KMS-11 (cell line): ENCODE data around the gene SDF2.

Experiments
- H2AFZ ChIP-seq: fragments of 200-600 bp; sonication (generic); 2 replicates; pipeline ENCODE4 v1.6.1; 2016; ENCODE audit warnings: antibody characterized with exemption, mixed run types, low read depth
- H3K27ac ChIP-seq: fragments of 200-600 bp; sonication (generic); 2 replicates; pipeline ENCODE4 v1.6.1; 2016; ENCODE audit warnings: mild to moderate bottlenecking, mixed run types
- H3K27me3 ChIP-seq: fragments of 200-600 bp; sonication (generic); 2 replicates; pipeline ENCODE4 v1.6.1; 2017; ENCODE audit warnings: mild to moderate bottlenecking, low read depth, mixed run types, moderate library complexity; ENCODE audit not compliant: insufficient read depth
- H3K36me3 ChIP-seq: fragments of 200-600 bp; sonication (generic); 2 replicates; pipeline ENCODE4 v1.6.1; 2017; ENCODE audit warnings: mild to moderate bottlenecking, mixed run types; ENCODE audit not compliant: insufficient read depth
- H3K4me1 ChIP-seq: fragments of 200-600 bp; sonication (generic); 2 replicates; pipeline ENCODE4 v1.6.1; 2016; ENCODE audit warnings: mild to moderate bottlenecking, low read depth, mixed run types; ENCODE audit not compliant: poor library complexity, severe bottlenecking
- H3K4me2 ChIP-seq: fragments of 200-600 bp; sonication (generic); 2 replicates; pipeline ENCODE4 v1.7.0; 2016; ENCODE audit warnings: mild to moderate bottlenecking, mixed run types
- H3K4me3 ChIP-seq: fragments of 200-600 bp; sonication (generic); IDR thresholded peaks from 2 replicates; pipeline ENCODE4 v1.6.1; 2017; ENCODE audit warnings: low read depth, low read length, mixed read lengths; ENCODE audit not compliant: insufficient read depth
- H3K79me2 ChIP-seq: fragments of 200-600 bp; sonication (generic); 2 replicates; pipeline ENCODE4 v1.6.1; 2016; ENCODE audit warnings: low read depth, mixed run types; ENCODE audit not compliant: insufficient read depth
- H3K9ac ChIP-seq: fragments of 200-600 bp; sonication (generic); 2 replicates; pipeline ENCODE4 v1.6.1; 2016; ENCODE audit warnings: mild to moderate bottlenecking, mixed run types
- H4K20me1 ChIP-seq: fragments of 200-600 bp; sonication (generic); 2 replicates; pipeline ENCODE4 v1.6.1; 2016; ENCODE audit warnings: mild to moderate bottlenecking, mixed run types; ENCODE audit not compliant: insufficient read depth
- TF ChIP-seq, protein P1 (sequence below): fragments of 200-600 bp; sonication (generic); conservative IDR thresholded peaks from 2 replicates; pipeline ENCODE4 v1.6.1; 2017; ENCODE audit warnings: low read depth, mild to moderate bottlenecking, antibody characterized with exemption, low read length, moderate library complexity, mixed read lengths

SDF2 gene

DNA sequence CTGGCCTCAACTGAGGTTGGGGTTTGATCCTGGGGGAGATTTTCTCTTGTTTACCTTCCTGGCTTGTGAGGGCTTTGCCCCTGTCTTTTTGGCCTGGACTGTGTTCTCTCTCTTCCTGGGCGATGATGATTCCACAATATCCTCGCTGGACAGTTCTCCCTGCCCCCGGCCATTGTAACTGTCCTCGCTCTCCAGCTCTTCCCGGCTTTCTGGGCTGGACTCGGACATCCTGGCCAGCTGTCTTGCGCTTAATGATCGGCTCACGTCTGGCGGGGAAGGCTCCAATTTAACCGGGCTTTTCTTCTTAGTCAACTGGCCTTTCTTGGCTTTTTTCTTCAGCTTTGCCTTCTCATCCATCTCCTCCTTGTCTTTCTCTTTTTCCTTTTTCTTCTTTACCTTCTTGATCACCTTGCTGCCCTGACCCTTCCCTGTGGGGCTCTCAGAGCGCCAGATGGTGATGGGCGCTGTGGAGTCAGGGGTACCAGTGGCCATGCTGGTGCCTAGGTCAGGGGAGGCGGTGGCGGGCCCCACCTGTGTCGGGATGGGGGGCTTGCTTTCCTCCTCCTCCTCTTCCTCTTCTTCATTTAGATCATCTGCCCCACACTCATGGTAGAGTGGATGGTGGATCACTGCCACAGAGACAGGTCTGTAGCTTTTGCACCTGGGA lies 42.0 kb upstream of the SDF2 start:
- H2AFZ ChIP-seq = no peak overlapping the region
- no peak overlapping the region for H3K4me2 ChIP-seq
- H3K79me2 ChIP-seq = no peaks in the 10 kb centered on the region
- no peaks in the 10 kb centered on the region; the same call in 1 of the 2 replicates for H3K36me3 ChIP-seq
- no peaks in the 10 kb centered on the region for H4K20me1 ChIP-seq
- H3K4me3 ChIP-seq = no peak overlapping the region
- no peaks in the 10 kb centered on the region for H3K27me3 ChIP-seq
- no peak overlapping the region for H3K9ac ChIP-seq
- H3K27ac ChIP-seq = no peak overlapping the region
- TF ChIP-seq, protein P1, sequence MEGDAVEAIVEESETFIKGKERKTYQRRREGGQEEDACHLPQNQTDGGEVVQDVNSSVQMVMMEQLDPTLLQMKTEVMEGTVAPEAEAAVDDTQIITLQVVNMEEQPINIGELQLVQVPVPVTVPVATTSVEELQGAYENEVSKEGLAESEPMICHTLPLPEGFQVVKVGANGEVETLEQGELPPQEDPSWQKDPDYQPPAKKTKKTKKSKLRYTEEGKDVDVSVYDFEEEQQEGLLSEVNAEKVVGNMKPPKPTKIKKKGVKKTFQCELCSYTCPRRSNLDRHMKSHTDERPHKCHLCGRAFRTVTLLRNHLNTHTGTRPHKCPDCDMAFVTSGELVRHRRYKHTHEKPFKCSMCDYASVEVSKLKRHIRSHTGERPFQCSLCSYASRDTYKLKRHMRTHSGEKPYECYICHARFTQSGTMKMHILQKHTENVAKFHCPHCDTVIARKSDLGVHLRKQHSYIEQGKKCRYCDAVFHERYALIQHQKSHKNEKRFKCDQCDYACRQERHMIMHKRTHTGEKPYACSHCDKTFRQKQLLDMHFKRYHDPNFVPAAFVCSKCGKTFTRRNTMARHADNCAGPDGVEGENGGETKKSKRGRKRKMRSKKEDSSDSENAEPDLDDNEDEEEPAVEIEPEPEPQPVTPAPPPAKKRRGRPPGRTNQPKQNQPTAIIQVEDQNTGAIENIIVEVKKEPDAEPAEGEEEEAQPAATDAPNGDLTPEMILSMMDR = no peak
- H3K4me1 ChIP-seq = no peaks in the 10 kb centered on the region

DNA sequence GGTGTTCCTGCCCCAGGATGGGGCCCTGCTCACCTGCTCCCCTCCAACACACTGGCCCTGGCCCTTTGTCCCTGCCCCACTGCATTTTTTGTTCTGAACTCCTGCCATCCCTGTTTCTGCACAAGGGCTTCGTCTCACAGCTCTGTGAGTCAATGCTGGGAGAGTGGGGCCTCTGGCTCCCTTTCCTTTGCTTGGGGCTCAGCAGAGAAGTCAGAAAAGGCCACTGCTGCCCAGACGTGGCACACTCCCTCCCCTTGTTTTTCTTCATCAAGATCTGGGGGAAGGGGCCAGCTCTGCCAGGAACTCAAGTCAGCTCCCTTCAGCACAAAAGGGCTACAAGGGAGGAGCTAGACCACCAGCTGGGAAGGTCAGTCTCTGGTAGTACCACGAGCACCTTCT lies 41.0 kb upstream of the SDF2 start:
- Histone ChIP-seq H3K4me1 (no peaks in the 10 kb centered on the region), H3K27ac (no peak overlapping the region), H3K27me3 (no peaks in the 10 kb centered on the region), H3K36me3 (peaks cover 4% of the 10 kb centered on the region; the same call in 1 of the 2 replicates), H2AFZ (no peak overlapping the region), H3K4me3 (no peak overlapping the region), H3K4me2 (no peak overlapping the region), H3K79me2 (no peaks in the 10 kb centered on the region), H3K9ac (no peak overlapping the region), H4K20me1 (no peaks in the 10 kb centered on the region)
- TF ChIP-seq, protein P1 = no peak

DNA sequence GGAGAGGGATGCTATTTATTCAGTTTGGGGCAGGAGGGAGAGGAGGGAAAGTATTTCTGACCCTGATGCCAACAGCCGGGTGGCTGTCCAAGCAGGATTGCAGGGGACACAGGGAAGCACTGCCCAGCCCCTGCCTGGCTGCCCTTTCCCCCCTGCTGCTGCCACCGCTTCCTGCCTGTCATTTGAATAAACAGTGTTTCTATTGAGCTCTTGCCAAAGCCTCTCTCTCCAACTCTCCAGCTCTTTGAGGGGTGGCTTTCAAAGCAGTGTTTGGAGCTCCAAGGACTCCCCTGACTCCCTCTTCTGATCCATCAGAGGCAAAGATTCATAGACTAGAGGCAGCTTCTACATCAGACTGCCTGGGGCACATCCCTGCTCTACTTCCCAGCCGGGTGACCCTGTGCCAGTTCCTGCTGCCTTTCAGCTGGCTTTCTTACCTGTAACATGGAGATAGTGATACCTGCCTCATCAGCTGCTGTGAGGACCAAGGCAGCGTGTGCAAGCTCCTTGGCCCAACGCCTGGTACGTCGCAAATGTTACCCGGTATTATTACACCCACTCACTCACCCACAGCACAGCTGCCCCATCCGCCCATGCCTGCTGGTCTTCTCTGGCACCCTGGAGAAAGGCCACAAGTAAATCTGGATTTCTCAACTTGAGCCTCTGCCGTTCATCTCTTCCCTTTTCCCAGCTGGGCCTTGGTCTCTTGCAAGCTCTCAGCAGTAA lies 40.5 kb upstream of the SDF2 start:
- H3K79me2 ChIP-seq = no peaks in the 10 kb centered on the region
- H4K20me1 ChIP-seq = no peaks in the 10 kb centered on the region
- H3K4me1 ChIP-seq = no peaks in the 10 kb centered on the region
- no peaks in the 10 kb centered on the region for H3K27me3 ChIP-seq
- no peak overlapping the region for H2AFZ ChIP-seq
- H3K27ac ChIP-seq = no peak overlapping the region
- no peak overlapping the region for H3K4me2 ChIP-seq
- no peak overlapping the region for H3K9ac ChIP-seq
- no peak overlapping the region for H3K4me3 ChIP-seq
- H3K36me3 ChIP-seq = peaks cover 7% of the 10 kb centered on the region; the same call in 1 of the 2 replicates
- TF ChIP-seq, protein P1 = no peak

DNA sequence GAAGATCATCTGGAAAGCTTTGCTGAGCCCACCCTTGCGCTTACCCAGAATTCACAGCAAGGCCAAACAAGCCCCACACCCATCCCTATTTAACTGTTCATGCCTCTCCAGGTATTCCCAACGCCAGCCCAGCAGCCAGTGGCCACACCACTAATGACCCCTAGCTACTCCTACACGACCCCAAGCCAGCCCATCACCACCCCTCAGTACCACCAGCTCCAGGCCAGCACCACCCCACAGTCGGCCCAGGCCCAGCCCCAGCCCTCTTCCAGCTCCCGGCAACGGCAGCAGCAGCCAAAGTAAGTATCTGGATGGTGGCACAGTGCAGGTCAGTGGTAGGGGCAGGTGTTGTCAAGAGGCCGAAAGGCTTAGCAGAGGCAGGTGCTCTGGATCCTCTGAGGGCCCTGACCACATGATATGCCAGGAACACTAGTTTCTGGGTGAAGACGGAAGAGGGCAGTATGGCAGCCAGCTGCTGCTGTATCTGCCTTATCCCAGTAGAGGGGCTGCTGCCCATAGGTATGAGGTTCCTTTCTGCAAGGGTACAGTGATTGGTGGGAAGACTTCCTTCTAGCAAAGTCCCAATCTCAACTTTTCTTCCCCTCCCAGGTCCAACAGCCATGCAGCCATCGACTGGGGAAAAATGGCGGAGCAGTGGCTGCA lies 39.3 kb upstream of the SDF2 start:
- Histone ChIP-seq H3K4me1 (no peaks in the 10 kb centered on the region), H3K9ac (no peak overlapping the region), H3K4me3 (no peak overlapping the region), H2AFZ (no peak overlapping the region), H3K36me3 (peaks cover 8% of the 10 kb centered on the region; the same call in 1 of the 2 replicates), H3K27ac (no peak overlapping the region), H3K79me2 (no peaks in the 10 kb centered on the region), H3K27me3 (no peaks in the 10 kb centered on the region), H4K20me1 (no peaks in the 10 kb centered on the region), H3K4me2 (no peak overlapping the region)
- TF ChIP-seq, protein P1 = no peak
